Measurements from ENCODE around the gene FALEC. TPM values are rescaled to one million over a fixed set of nuclear protein-coding genes. Genes with fewer than 3 reads are reported as not detected.

The FALEC gene
- polyA plus RNA-seq, 2 of the 4 experiments (the other 2 are of a cell fraction), result 0.36 to 0.80 TPM

- DNase-seq (ENCODE audit: low read depth in 1 of 2, low spot score in 1 of 2), result no peak
- FAIRE-seq, result no peak
- Histone ChIP-seq H3K4me2 (peak overlapping the region; percentile 98), H3K27ac (peak overlapping the region; percentile 79 to 94), H3K4me1 (peaks cover 7% of the 10 kb centered on the region; the same call in 2 of the 3 replicates), H3K9me3 (no peaks in the 10 kb centered on the region), H3K4me3 (peak overlapping the region; percentile 71)
- TF ChIP-seq KDM5A (IDR thresholded peaks at IDR 0.05) (0 out of 2 replicates have a peak, but pooled peaks have one; percentile 9), EHMT2 (IDR thresholded peaks at IDR 0.05; ENCODE audit: low read depth) (no peak)
- ATAC-seq, result peak in 1 of 2 experiments; percentile 7; a peak in 1 of 6 replicates
- 8% methylated on average over 7 of the region's 7 CpGs for WGBS (ENCODE audit: missing lambda C conversion rate)
- CTCF ChIA-PET, result interaction anchor here (0.5 to 2.3 kb wide), 3 partner anchors 45 to 126 kb away, joined by 3 to 15 read pairs (median 7); no protein-coding TSS in a partner anchor
- POLR2A ChIA-PET, result interaction anchor here (0.7 to 1.7 kb wide), 3 partner anchors 28 to 124 kb away, joined by 3 to 10 read pairs (median 4); partner anchors contain the start of genes FALEC and RPRD2
Observed at GRCh38 chr1:150487763-150488115, 27.8 kb upstream of the FALEC start.

- no peak for FAIRE-seq
- DNase-seq (ENCODE audit: low read depth in 1 of 2, low spot score in 1 of 2), result no peak
Observed at GRCh38 chr1:150493175-150493574, 22.4 kb upstream of the FALEC start.

GRCh38 chr1:150498342-150498741, 17.2 kb upstream of the FALEC start:
- no peak overlapping the region for H3K4me2 ChIP-seq
- no peak for ATAC-seq
- no peaks in the 10 kb centered on the region for H3K4me1 ChIP-seq
- H3K9me3 ChIP-seq, result no peaks in the 10 kb centered on the region
- H3K4me3 ChIP-seq, result no peak overlapping the region
- POLR2A ChIA-PET, result no interaction called here
- FAIRE-seq, result no peak
- CTCF ChIA-PET, result interaction anchor here (2.0 kb wide), 1 partner anchor 35 kb away, joined by 6 read pairs; no protein-coding TSS in a partner anchor
- no peak for TF ChIP-seq CBX2 (IDR thresholded peaks at IDR 0.05; ENCODE audit: borderline replicate concordance, low read depth)
- no peak for TF ChIP-seq PBX3 (IDR thresholded peaks at IDR 0.05)
- TF ChIP-seq HMGXB4 (CRISPR knock-in tag; IDR thresholded peaks at IDR 0.05; ENCODE audit: borderline replicate concordance), result no peak
- TF ChIP-seq JUNB (IDR thresholded peaks at IDR 0.05), result no peak
- TF ChIP-seq NPAS2 (CRISPR knock-in tag; IDR thresholded peaks at IDR 0.05; ENCODE audit: borderline replicate concordance), result no peak
- TF ChIP-seq ZFP36 (IDR thresholded peaks at IDR 0.05; ENCODE audit: borderline replicate concordance, partially characterized antibody), result no peak
- TF ChIP-seq MAFK (IDR thresholded peaks at IDR 0.05; ENCODE audit: partially characterized antibody), result no peak
- TF ChIP-seq KDM1A (IDR thresholded peaks at IDR 0.05; ENCODE audit: low read depth), result no peak
- TF ChIP-seq RCOR1 (IDR thresholded peaks at IDR 0.05; ENCODE audit: low read depth, low read length), result no peak
- WGBS (ENCODE audit: missing lambda C conversion rate), result 95% methylated on average over 10 of the region's 10 CpGs
- no peak overlapping the region for H3K27ac ChIP-seq
- no peak for DNase-seq (ENCODE audit: low read depth in 1 of 2, low spot score in 1 of 2)

More at GRCh38 chr1:150493175-150493574, 22.4 kb upstream of the FALEC start:
- no peaks in the 10 kb centered on the region for H3K9me3 ChIP-seq
- H3K4me3 ChIP-seq, result no peak overlapping the region
- peaks cover 4% of the 10 kb centered on the region; the same call in 2 of the 3 replicates for H3K4me1 ChIP-seq
- ATAC-seq, result no peak
- 89% methylated on average over 8 of the region's 8 CpGs for WGBS (ENCODE audit: missing lambda C conversion rate)
- CTCF ChIA-PET, result interaction anchor here (0.9 to 1.5 kb wide), 3 partner anchors 39 to 68 kb away, joined by 3 to 7 read pairs (median 7); no protein-coding TSS in a partner anchor
- POLR2A ChIA-PET, result no interaction called here
- no peak overlapping the region for H3K27ac ChIP-seq
- TF ChIP-seq FOSL2 (IDR thresholded peaks at IDR 0.05), result no peak
- no peak for TF ChIP-seq FOSL2 (CRISPR knock-in tag; IDR thresholded peaks at IDR 0.05)
- no peak for TF ChIP-seq CHD2 (IDR thresholded peaks at IDR 0.05; ENCODE audit: low read length, partially characterized antibody)
- TF ChIP-seq RAD21 (conservative IDR thresholded peaks at IDR 0.05 in 1 of 2, IDR thresholded peaks at IDR 0.05 in 1 of 2), result no peak
- TF ChIP-seq MAZ (IDR thresholded peaks at IDR 0.05; ENCODE audit: borderline replicate concordance, low read depth, low read length), result no peak
- TF ChIP-seq ESRRA (IDR thresholded peaks at IDR 0.05; ENCODE audit: borderline replicate concordance, low read length), result no peak
- TF ChIP-seq PBX3 (IDR thresholded peaks at IDR 0.05), result no peak
- no peak for TF ChIP-seq RNF2 (IDR thresholded peaks at IDR 0.05; ENCODE audit: borderline replicate concordance, low read depth)
- TF ChIP-seq EHMT2 (IDR thresholded peaks at IDR 0.05; ENCODE audit: low read depth), result no peak
- no peak for TF ChIP-seq TP53 (CRISPR knock-in tag; IDR thresholded peaks at IDR 0.05)
- TF ChIP-seq RCOR1 (IDR thresholded peaks at IDR 0.05; ENCODE audit: low read depth, low read length), result no peak
- TF ChIP-seq JUN (IDR thresholded peaks at IDR 0.05), result no peak
- no peak for TF ChIP-seq BHLHE40 (IDR thresholded peaks at IDR 0.05; ENCODE audit: low read depth, low read length)
- no peak for TF ChIP-seq E2F6 (IDR thresholded peaks at IDR 0.05; ENCODE audit: borderline replicate concordance, low read depth)
- no peak overlapping the region for H3K4me2 ChIP-seq
